Activated naive CD8-positive, alpha-beta T cell treated with anti-CD3 and anti-CD28 coated beads, Interleukin-2, amount 10 ng/mL, durations not matched to agents 7 days and 5 days (primary cell): ENCODE results near the gene CNGA1. TPM values are rescaled to one million over a fixed set of nuclear protein-coding genes. Genes with fewer than 3 reads are reported as not detected.

Source experiments
- ATAC-seq: fragments of 150-1000 bp; cut with Tn5 transposase; one replicate; pipeline ENCODE4 v1.10.0; 2021; ENCODE audit warnings: low read depth, moderate library complexity
- POLR2A ChIA-PET: fragments of 350-600 bp; sonication (Branson Sonifier 250); formaldehyde crosslinking; loops from one replicate; lab custom pipeline; 2021; ENCODE audit warnings: antibody characterized with exemption; lab: Charles Lee
- DNase-seq: peaks from one replicate; pipeline ENCODE4 v3.0.0; 2021
- H3K27ac Mint-ChIP-seq: one replicate; pipeline ENCODE4 v1.8.0; 2022; ENCODE audit warnings: mild to moderate bottlenecking, mixed read lengths
- H3K27me3 Mint-ChIP-seq: one replicate; pipeline ENCODE4 v1.8.0; 2022; ENCODE audit warnings: mild to moderate bottlenecking, moderate library complexity, mixed read lengths
- H3K36me3 Mint-ChIP-seq: one replicate; pipeline ENCODE4 v1.8.0; 2021; ENCODE audit warnings: mild to moderate bottlenecking, mixed read lengths
- H3K4me1 Mint-ChIP-seq: one replicate; pipeline ENCODE4 v1.8.0; 2021; ENCODE audit warnings: mixed read lengths
- H3K4me3 Mint-ChIP-seq: one replicate; pipeline ENCODE4 v1.8.0; 2022; ENCODE audit warnings: mild to moderate bottlenecking, moderate library complexity, mixed read lengths
- H3K9me3 Mint-ChIP-seq: one replicate; pipeline ENCODE4 v1.8.0; 2021; ENCODE audit warnings: mixed read lengths
- total RNA-seq, 2 experiments: library from RNA; stranded (reverse); gene quantifications; one replicate each; pipeline ENCODE4 v1.2.3, GENCODE V29; 2021

The CNGA1 gene
- total RNA-seq, 2 experiments from 2014 or later: not detected

DNA sequence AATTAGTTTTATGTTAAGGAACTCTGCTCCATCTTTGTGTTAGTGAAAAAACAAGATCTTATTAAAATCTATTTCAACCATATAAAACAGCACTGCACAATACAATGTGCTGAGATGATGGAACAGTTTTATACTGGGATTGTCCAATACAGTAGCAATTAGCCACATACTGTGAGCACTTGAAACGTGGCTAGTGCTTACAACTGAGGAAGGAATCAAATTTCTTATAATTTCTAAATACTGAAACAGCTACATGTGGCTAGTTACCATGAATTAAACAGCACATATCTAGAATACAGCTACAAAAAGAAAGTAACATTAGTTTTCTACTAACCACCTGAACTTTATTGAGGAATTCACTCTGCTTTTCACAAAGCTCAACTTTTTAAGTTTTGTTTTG lies 116.8 kb downstream of the CNGA1 start:
- peaks cover 16% of the 10 kb centered on the region for H3K36me3 Mint-ChIP-seq
- H3K4me3 Mint-ChIP-seq: no peak overlapping the region
- no peaks in the 10 kb centered on the region for H3K9me3 Mint-ChIP-seq
- H3K27ac Mint-ChIP-seq: no peak overlapping the region
- no peaks in the 10 kb centered on the region for H3K27me3 Mint-ChIP-seq
- no peak for DNase-seq
- POLR2A ChIA-PET: no interaction called here
- no peaks in the 10 kb centered on the region for H3K4me1 Mint-ChIP-seq
- ATAC-seq: no peak

DNA sequence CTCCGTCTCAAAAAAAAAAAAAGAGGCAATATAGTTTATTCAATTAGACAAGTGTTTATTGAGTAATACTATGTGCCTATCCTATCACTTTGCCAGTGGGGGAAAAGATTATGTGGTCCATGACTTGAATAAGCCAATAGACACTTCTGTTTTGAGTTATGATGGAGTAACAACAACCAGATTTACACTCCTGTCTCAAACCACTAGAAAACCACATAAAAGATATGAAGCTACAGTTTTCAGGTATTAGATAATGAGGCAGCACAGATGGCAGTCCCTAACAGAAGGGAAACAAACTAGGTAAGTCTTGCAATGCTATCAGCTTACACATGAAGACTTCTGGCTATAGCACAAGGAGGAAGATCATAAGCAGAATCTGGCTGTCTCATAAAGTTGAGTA lies 124.6 kb downstream of the CNGA1 start:
- Mint-ChIP-seq H3K4me1 (peaks cover 11% of the 10 kb centered on the region), H3K27me3 (no peaks in the 10 kb centered on the region), H3K36me3 (peaks cover 41% of the 10 kb centered on the region), H3K4me3 (no peak overlapping the region), H3K27ac (peak overlapping the region; percentile 5), H3K9me3 (no peaks in the 10 kb centered on the region)
- no peak for DNase-seq
- ATAC-seq: no peak
- POLR2A ChIA-PET: no interaction called here

Other genes with a start within 250 kb of the CNGA1 start
- under 1 TPM; 0.37 to 0.39 TPM for gene CORIN, start 178.6 kb downstream of the CNGA1 start, total RNA-seq
- 10 to 100 TPM; 10.3 TPM for gene NFXL1, start 102.1 kb downstream of the CNGA1 start, total RNA-seq
- 1 to 10 TPM in 1 of 2 experiments, under 1 TPM in 1; 0.97 to 1.1 TPM for gene NIPAL1, start 91 bp upstream of the CNGA1 start, total RNA-seq
- gene TXK, start 117.6 kb upstream of the CNGA1 start, total RNA-seq: 10 to 100 TPM; 65.8 to 66.8 TPM